DOHH2 (cell line): ENCODE results near the gene HECA.

ENCODE experiments used
- H3F3A ChIP-seq: fragments of 200-600 bp; sonication (generic), shearing (Covaris generic); 2 replicates; pipeline ENCODE4 v1.6.0; 2016; ENCODE audit warnings: antibody characterized with exemption, mild to moderate bottlenecking; ENCODE audit not compliant: control insufficient read depth, insufficient read depth
- H3K27ac ChIP-seq: fragments of 200-600 bp; sonication (generic); 2 replicates; pipeline ENCODE4 v1.5.1; 2014; ENCODE audit warnings: low read depth, mild to moderate bottlenecking, low read length, moderate library complexity
- H3K27me3 ChIP-seq: fragments of 200-600 bp; sonication (generic); 2 replicates; pipeline ENCODE4 v1.6.1; 2014; ENCODE audit warnings: mild to moderate bottlenecking, low read length, mixed read lengths; ENCODE audit not compliant: control insufficient read depth
- H3K36me3 ChIP-seq: fragments of 200-600 bp; sonication (generic); 2 replicates; pipeline ENCODE4 v1.6.1; 2014; ENCODE audit warnings: mild to moderate bottlenecking, low read length, moderate library complexity, mixed read lengths; ENCODE audit not compliant: control insufficient read depth
- H3K4me1 ChIP-seq: fragments of 200-600 bp; sonication (generic); 2 replicates; pipeline ENCODE4 v1.6.1; 2014; ENCODE audit warnings: mild to moderate bottlenecking, low read length, mixed read lengths; ENCODE audit not compliant: control insufficient read depth
- H3K4me2 ChIP-seq: fragments of 200-600 bp; sonication (generic); 2 replicates; pipeline ENCODE4 v1.6.0; 2014; ENCODE audit warnings: mild to moderate bottlenecking, low read length, moderate library complexity
- H3K4me3 ChIP-seq: fragments of 200-600 bp; sonication (generic); 2 replicates; pipeline ENCODE4 v1.5.1; 2014; ENCODE audit warnings: mild to moderate bottlenecking, low read length, mixed read lengths
- H3K79me2 ChIP-seq: fragments of 200-600 bp; sonication (generic); 2 replicates; pipeline ENCODE4 v1.6.1; 2014; ENCODE audit warnings: mild to moderate bottlenecking, low read length, mixed read lengths; ENCODE audit not compliant: control insufficient read depth
- H3K9me2 ChIP-seq: fragments of 200-600 bp; sonication (generic); replicated peaks from 2 replicates; pipeline ENCODE4 v1.6.1; 2014; ENCODE audit warnings: mild to moderate bottlenecking, low read length, mixed read lengths; ENCODE audit not compliant: control insufficient read depth
- H3K9me3 ChIP-seq: fragments of 200-600 bp; sonication (generic); 2 replicates; pipeline ENCODE4 v1.6.1; 2014; ENCODE audit warnings: antibody characterized with exemption, low read length, mixed read lengths; ENCODE audit not compliant: control insufficient read depth, insufficient read depth
- H4K20me1 ChIP-seq: fragments of 200-600 bp; sonication (generic); 2 replicates; pipeline ENCODE4 v1.6.0; 2014; ENCODE audit warnings: low read depth, mild to moderate bottlenecking, antibody characterized with exemption, low read length, moderate library complexity; ENCODE audit not compliant: control insufficient read depth, insufficient read depth
- EZH2phosphoT487 ChIP-seq: fragments of 200-600 bp; sonication (generic); IDR thresholded peaks from 2 replicates; pipeline ENCODE4 v1.6.1; 2017; ENCODE audit warnings: borderline replicate concordance, mild to moderate bottlenecking, antibody characterized with exemption, low read length, moderate library complexity, mixed read lengths
- TF ChIP-seq, protein P1 (sequence below): fragments of 200-600 bp; sonication (generic); IDR thresholded peaks from one replicate; pipeline ENCODE4 v1.5.1; 2014; ENCODE audit warnings: antibody characterized with exemption, mild to moderate bottlenecking, low read depth, low read length; ENCODE audit not compliant: poor library complexity, severe bottlenecking

HECA gene

DNA sequence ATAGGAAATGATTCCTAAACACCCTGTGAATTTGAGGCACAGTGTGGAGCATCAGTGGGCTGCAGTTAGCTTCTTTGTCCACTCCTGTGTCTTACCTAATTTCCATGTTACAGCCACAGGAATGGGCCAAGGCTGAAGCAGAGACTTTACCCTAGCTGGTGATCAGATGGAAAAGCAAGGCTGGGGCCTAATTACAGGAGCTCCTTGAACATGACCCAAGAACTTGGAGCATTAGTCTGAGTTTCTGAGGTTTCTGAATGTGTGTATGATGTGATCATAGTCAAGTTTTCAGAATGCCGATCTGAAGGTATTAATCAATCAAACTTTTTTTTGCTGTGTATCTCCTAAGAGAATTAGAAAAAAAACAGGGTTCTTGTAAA, 18.0 kb downstream of the HECA start:
- Histone ChIP-seq H3K4me3 (no peak overlapping the region), H3K27ac (no peak overlapping the region), H3K4me2 (no peak overlapping the region), H3K79me2 (peaks cover 83% of the 10 kb centered on the region), H3K9me3 (no peaks in the 10 kb centered on the region), H3K4me1 (peaks cover 22% of the 10 kb centered on the region), H3K27me3 (no peaks in the 10 kb centered on the region), H3F3A (no peaks in the 10 kb centered on the region), H3K36me3 (no peaks in the 10 kb centered on the region), H4K20me1 (0 out of 2 replicates have a peak, but pooled peaks cover 9% of the 10 kb centered on the region), H3K9me2 (no peaks in the 10 kb centered on the region)
- TF ChIP-seq EZH2phosphoT487: no peak
- TF ChIP-seq, protein P1, sequence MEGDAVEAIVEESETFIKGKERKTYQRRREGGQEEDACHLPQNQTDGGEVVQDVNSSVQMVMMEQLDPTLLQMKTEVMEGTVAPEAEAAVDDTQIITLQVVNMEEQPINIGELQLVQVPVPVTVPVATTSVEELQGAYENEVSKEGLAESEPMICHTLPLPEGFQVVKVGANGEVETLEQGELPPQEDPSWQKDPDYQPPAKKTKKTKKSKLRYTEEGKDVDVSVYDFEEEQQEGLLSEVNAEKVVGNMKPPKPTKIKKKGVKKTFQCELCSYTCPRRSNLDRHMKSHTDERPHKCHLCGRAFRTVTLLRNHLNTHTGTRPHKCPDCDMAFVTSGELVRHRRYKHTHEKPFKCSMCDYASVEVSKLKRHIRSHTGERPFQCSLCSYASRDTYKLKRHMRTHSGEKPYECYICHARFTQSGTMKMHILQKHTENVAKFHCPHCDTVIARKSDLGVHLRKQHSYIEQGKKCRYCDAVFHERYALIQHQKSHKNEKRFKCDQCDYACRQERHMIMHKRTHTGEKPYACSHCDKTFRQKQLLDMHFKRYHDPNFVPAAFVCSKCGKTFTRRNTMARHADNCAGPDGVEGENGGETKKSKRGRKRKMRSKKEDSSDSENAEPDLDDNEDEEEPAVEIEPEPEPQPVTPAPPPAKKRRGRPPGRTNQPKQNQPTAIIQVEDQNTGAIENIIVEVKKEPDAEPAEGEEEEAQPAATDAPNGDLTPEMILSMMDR: no peak

- H3K9me2 ChIP-seq: no peaks in the 10 kb centered on the region
- H3K27ac ChIP-seq: no peak overlapping the region
- H3K27me3 ChIP-seq: no peaks in the 10 kb centered on the region
- H3K4me3 ChIP-seq: no peak overlapping the region
- H3K9me3 ChIP-seq: no peaks in the 10 kb centered on the region
- H3K4me2 ChIP-seq: no peak overlapping the region
- no peaks in the 10 kb centered on the region for H3F3A ChIP-seq
- TF ChIP-seq EZH2phosphoT487: no peak
- TF ChIP-seq, protein P1: no peak
- peaks cover 22% of the 10 kb centered on the region for H3K4me1 ChIP-seq
- 0 out of 2 replicates have a peak, but pooled peaks cover 8% of the 10 kb centered on the region for H4K20me1 ChIP-seq
- no peaks in the 10 kb centered on the region for H3K36me3 ChIP-seq
- H3K79me2 ChIP-seq: peaks cover 73% of the 10 kb centered on the region
Measured at GRCh38 chr6:139153855-139154254, 19.0 kb downstream of the HECA start.

DNA sequence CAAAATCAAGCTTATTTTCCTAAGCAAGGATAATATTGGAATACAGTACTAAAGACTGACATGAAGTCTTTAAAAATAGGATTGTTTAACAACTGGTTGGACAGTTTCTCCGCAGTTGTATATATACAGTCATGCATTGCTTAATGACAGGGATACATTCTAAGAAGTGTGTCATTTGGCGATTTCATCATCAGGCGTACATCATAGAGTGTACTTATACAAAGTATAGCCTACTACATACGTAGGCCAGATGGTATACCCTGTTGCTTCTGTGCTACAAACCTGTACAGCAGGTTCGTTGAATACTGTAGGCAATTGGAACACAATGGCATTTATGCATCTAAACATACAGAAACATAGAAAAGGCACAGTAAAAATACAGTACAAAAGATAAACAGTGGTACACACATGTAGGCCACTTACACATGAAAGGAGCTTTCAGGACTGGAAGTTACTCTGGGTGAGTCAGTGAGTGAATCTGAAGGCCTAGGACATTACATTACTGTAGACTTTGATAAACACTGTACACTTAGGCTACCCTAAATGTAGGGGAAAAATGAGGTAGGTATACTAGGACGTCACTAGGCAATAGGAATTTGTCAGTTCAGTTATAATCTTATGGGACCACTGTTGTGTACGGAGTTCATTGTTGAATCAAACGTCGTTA, 20.1 kb downstream of the HECA start:
- H3K9me3 ChIP-seq: no peaks in the 10 kb centered on the region
- H3K9me2 ChIP-seq: no peaks in the 10 kb centered on the region
- no peak for TF ChIP-seq EZH2phosphoT487
- TF ChIP-seq, protein P1: no peak
- no peak overlapping the region for H3K4me2 ChIP-seq
- no peaks in the 10 kb centered on the region for H3K36me3 ChIP-seq
- no peaks in the 10 kb centered on the region for H3F3A ChIP-seq
- H3K27me3 ChIP-seq: no peaks in the 10 kb centered on the region
- 0 out of 2 replicates have a peak, but pooled peaks cover 5% of the 10 kb centered on the region for H4K20me1 ChIP-seq
- H3K27ac ChIP-seq: no peak overlapping the region
- H3K79me2 ChIP-seq: peaks cover 72% of the 10 kb centered on the region
- H3K4me3 ChIP-seq: no peak overlapping the region
- H3K4me1 ChIP-seq: peaks cover 21% of the 10 kb centered on the region

DNA sequence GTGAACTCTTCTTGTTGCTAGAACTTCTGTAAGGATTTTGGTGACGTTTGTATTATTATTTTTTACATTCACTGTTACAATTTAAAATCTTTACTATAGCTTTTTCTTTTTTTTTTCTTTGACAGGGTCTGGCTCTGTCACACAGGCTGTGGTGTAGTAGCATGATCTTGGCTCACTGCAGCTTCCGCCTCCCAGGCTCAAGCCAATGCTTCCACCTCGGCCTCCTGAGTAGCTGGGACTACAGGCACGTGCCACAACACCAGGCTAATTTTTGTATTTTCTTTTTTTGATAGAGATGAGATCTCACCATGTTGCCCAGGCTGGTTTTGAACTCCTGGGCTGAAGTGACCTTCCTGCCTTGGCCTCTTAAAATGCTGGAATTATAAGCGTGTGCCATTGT, 21.2 kb downstream of the HECA start:
- H3K79me2 ChIP-seq: peaks cover 74% of the 10 kb centered on the region
- H3K4me1 ChIP-seq: peaks cover 31% of the 10 kb centered on the region
- no peaks in the 10 kb centered on the region for H4K20me1 ChIP-seq
- TF ChIP-seq, protein P1: no peak
- no peak for TF ChIP-seq EZH2phosphoT487
- no peaks in the 10 kb centered on the region for H3K9me2 ChIP-seq
- H3F3A ChIP-seq: no peaks in the 10 kb centered on the region
- no peaks in the 10 kb centered on the region for H3K9me3 ChIP-seq
- no peaks in the 10 kb centered on the region for H3K27me3 ChIP-seq
- H3K4me2 ChIP-seq: no peak overlapping the region
- H3K36me3 ChIP-seq: no peaks in the 10 kb centered on the region
- no peak overlapping the region for H3K4me3 ChIP-seq
- H3K27ac ChIP-seq: no peak overlapping the region
